Parathyroid adenoma (tissue), 2 donors: ENCODE measurements around the gene PRKG1.

Source experiments
- H2AFZ ChIP-seq: fragments of 300-600 bp; sonication (generic); one replicate; pipeline ENCODE4 v1.7.0; 2017; ENCODE audit warnings: antibody characterized with exemption, mild to moderate bottlenecking
- H3K27ac ChIP-seq: fragments of 300-600 bp; sonication (generic); one replicate; pipeline ENCODE4 v1.7.0; 2017
- H3K27me3 ChIP-seq: fragments of 300-600 bp; sonication (generic); one replicate; pipeline ENCODE4 v1.7.0; 2017; ENCODE audit warnings: low read length; ENCODE audit not compliant: control insufficient read depth, insufficient read depth
- H3K36me3 ChIP-seq: fragments of 300-600 bp; sonication (generic); one replicate; pipeline ENCODE4 v1.7.0; 2017; ENCODE audit warnings: low read length; ENCODE audit not compliant: control insufficient read depth, insufficient read depth
- H3K4me1 ChIP-seq: fragments of 300-600 bp; sonication (generic); one replicate; pipeline ENCODE4 v1.7.0; 2017; ENCODE audit warnings: control low read depth
- H3K4me2 ChIP-seq: fragments of 300-600 bp; sonication (generic); one replicate; pipeline ENCODE4 v1.7.0; 2017; ENCODE audit warnings: low read length
- H3K4me3 ChIP-seq: fragments of 300-600 bp; sonication (generic); one replicate; pipeline ENCODE4 v1.7.0; 2017; ENCODE audit warnings: low read depth, low read length
- H3K79me2 ChIP-seq: fragments of 300-600 bp; sonication (generic); one replicate; pipeline ENCODE4 v1.7.0; 2017; ENCODE audit warnings: control low read depth
- H3K9ac ChIP-seq: fragments of 300-600 bp; sonication (generic); one replicate; pipeline ENCODE4 v1.7.0; 2017; ENCODE audit warnings: mild to moderate bottlenecking
- H3K9me3 ChIP-seq: fragments of 300-600 bp; sonication (generic); one replicate; pipeline ENCODE4 v1.7.0; 2017; ENCODE audit warnings: low read length; ENCODE audit not compliant: control insufficient read depth
- TF ChIP-seq, protein P1 (sequence below): fragments of 300-600 bp; sonication (generic); IDR thresholded peaks from one replicate; pipeline ENCODE4 v1.7.0; 2017; ENCODE audit warnings: antibody characterized with exemption, mild to moderate bottlenecking
- donor health status: primary hyperparathyroidism.

The PRKG1 gene

DNA sequence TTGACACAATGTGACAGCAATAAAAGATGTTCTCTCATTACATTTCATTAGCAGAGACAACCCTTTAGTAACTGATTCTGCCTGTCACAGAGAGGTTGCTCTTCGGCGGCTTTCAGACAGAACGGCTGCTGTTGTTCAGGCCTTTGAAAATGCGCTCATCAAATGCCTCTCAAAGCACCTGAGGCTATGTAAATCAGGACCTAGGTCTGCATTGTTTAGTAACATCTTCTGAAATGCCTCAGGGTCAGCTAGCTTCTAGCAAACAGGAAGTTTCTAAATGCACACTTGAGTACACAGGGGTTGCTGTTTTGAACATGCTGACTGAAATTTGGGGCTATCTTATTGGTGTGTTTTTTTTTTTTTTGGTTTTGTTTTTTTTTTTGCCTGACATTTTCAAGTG is 1096.5 kb downstream of the PRKG1 start:
- Histone ChIP-seq H3K79me2 (no peaks in the 10 kb centered on the region), H3K27me3 (no peaks in the 10 kb centered on the region), H3K36me3 (no peaks in the 10 kb centered on the region), H3K4me2 (no peak overlapping the region), H3K9me3 (no peaks in the 10 kb centered on the region), H2AFZ (no peak overlapping the region), H3K4me1 (no peaks in the 10 kb centered on the region), H3K4me3 (no peak overlapping the region), H3K9ac (no peak overlapping the region), H3K27ac (no peak overlapping the region)
- TF ChIP-seq, protein P1, sequence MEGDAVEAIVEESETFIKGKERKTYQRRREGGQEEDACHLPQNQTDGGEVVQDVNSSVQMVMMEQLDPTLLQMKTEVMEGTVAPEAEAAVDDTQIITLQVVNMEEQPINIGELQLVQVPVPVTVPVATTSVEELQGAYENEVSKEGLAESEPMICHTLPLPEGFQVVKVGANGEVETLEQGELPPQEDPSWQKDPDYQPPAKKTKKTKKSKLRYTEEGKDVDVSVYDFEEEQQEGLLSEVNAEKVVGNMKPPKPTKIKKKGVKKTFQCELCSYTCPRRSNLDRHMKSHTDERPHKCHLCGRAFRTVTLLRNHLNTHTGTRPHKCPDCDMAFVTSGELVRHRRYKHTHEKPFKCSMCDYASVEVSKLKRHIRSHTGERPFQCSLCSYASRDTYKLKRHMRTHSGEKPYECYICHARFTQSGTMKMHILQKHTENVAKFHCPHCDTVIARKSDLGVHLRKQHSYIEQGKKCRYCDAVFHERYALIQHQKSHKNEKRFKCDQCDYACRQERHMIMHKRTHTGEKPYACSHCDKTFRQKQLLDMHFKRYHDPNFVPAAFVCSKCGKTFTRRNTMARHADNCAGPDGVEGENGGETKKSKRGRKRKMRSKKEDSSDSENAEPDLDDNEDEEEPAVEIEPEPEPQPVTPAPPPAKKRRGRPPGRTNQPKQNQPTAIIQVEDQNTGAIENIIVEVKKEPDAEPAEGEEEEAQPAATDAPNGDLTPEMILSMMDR = no peak

- no peak overlapping the region for H3K4me2 ChIP-seq
- H3K9me3 ChIP-seq = no peaks in the 10 kb centered on the region
- H3K4me3 ChIP-seq = no peak overlapping the region
- TF ChIP-seq, protein P1 = no peak
- H3K36me3 ChIP-seq = no peaks in the 10 kb centered on the region
- no peak overlapping the region for H3K9ac ChIP-seq
- H3K4me1 ChIP-seq = no peaks in the 10 kb centered on the region
- H2AFZ ChIP-seq = no peak overlapping the region
- H3K79me2 ChIP-seq = no peaks in the 10 kb centered on the region
- no peaks in the 10 kb centered on the region for H3K27me3 ChIP-seq
- no peak overlapping the region for H3K27ac ChIP-seq
Observed at GRCh38 chr10:52172581-52172980, 1098.3 kb downstream of the PRKG1 start.

GRCh38 chr10:52185256-52185655 is 1111.0 kb downstream of the PRKG1 start:
- H3K4me3 ChIP-seq = no peak overlapping the region
- TF ChIP-seq, protein P1 = no peak
- no peaks in the 10 kb centered on the region for H3K27me3 ChIP-seq
- H3K9me3 ChIP-seq = no peaks in the 10 kb centered on the region
- no peak overlapping the region for H3K9ac ChIP-seq
- H2AFZ ChIP-seq = no peak overlapping the region
- no peaks in the 10 kb centered on the region for H3K36me3 ChIP-seq
- H3K79me2 ChIP-seq = peaks cover 3% of the 10 kb centered on the region
- H3K4me2 ChIP-seq = no peak overlapping the region
- H3K4me1 ChIP-seq = no peaks in the 10 kb centered on the region
- no peak overlapping the region for H3K27ac ChIP-seq

DNA sequence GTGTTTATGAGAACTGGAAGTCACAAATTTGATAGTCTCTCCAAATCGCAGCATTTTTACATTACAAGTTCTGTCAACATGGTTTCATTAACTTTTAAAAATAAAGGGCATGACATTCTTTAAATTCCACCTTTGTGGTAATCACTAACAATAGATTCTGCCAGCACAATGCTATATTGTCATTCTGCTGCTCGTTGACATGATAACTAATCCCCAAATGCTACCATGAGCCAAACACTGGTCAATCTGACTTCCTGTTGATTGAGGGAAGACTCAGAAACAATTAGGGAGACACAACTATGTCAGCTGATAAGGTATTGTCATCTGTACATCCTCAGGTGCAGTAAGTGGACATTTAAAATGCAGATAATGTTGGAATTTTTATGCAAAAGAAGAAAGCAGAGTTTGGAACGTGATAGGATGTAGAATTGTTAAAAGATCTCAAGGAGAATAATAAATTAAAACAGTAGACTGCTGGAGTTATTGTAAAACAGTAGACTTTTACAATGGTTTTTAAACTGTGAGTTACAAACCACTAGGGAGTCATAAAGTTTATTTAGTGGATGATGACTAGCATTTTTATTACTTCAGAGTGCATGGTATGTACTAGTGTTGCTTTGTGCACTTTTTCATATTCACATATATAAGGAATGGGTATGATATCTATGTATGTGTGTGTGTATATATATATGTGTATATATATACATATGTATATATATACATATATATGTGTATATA is 1113.4 kb downstream of the PRKG1 start:
- Histone ChIP-seq H3K27ac (no peak overlapping the region), H3K4me1 (no peaks in the 10 kb centered on the region), H3K36me3 (no peaks in the 10 kb centered on the region), H3K4me2 (no peak overlapping the region), H3K27me3 (no peaks in the 10 kb centered on the region), H3K9me3 (no peaks in the 10 kb centered on the region), H3K9ac (no peak overlapping the region), H2AFZ (no peak overlapping the region), H3K79me2 (no peaks in the 10 kb centered on the region), H3K4me3 (no peak overlapping the region)
- TF ChIP-seq, protein P1 = no peak

GRCh38 chr10:52191049-52191448 is 1116.8 kb downstream of the PRKG1 start:
- no peaks in the 10 kb centered on the region for H3K27me3 ChIP-seq
- TF ChIP-seq, protein P1 = no peak
- H3K4me3 ChIP-seq = no peak overlapping the region
- no peak overlapping the region for H3K9ac ChIP-seq
- H3K9me3 ChIP-seq = no peaks in the 10 kb centered on the region
- no peak overlapping the region for H2AFZ ChIP-seq
- no peaks in the 10 kb centered on the region for H3K79me2 ChIP-seq
- no peaks in the 10 kb centered on the region for H3K36me3 ChIP-seq
- H3K27ac ChIP-seq = no peak overlapping the region
- H3K4me1 ChIP-seq = no peaks in the 10 kb centered on the region
- no peak overlapping the region for H3K4me2 ChIP-seq
